HepG2 (cell line): ENCODE results near the gene TMEM79. TPM values are rescaled to one million over a fixed set of nuclear protein-coding genes. Genes with fewer than 3 reads are reported as not detected.

ENCODE experiments used
- ATM ChIP-seq: fragments of 450-650 bp; IDR thresholded peaks from 2 replicates; pipeline ENCODE4 v1.7.1; 2017; ENCODE audit warnings: mild to moderate bottlenecking, borderline replicate concordance
- SALL1 ChIP-seq: sonication (generic); formaldehyde crosslinking; IDR thresholded peaks from 2 replicates; pipeline ENCODE4 v1.8.0; 2022; ENCODE audit warnings: mild to moderate bottlenecking, missing genetic modification reagents
- polyA plus RNA-seq, 8 experiments: library from polyadenylated mRNA; depleted of rRNA in 3 of 8; stranded (reverse) in 7 of 8; unstranded in 1 of 8; fragments of >200 nt; fragmentation: Illumina TruSeq in 4 of 8; extraction: Trizol in 4 of 8; gene quantifications; 2 replicates each; pipeline versions ENCODE4 v1.2.1 to v1.2.3, GENCODE V29; 2011 to 2016; ENCODE audit warnings: low read depth in 4 of 8, missing spikeins in 1 of 8, mixed read lengths in 1 of 8; ENCODE audit not compliant: insufficient read depth in 1 of 8
- total RNA-seq, 5 experiments: library from RNA; depleted of rRNA; stranded (reverse); fragments of >200 nt; fragmentation: Illumina TruSeq; extraction: Trizol; gene quantifications; 2 replicates each; pipeline ENCODE4 v1.2.3, GENCODE V29; 2016; ENCODE audit warnings: low read depth in 1 of 5
- TF ChIP-seq, protein P1 (sequence below): sonication (generic); formaldehyde crosslinking; IDR thresholded peaks from 2 replicates; pipeline ENCODE4 v1.4.0; 2020; ENCODE audit warnings: missing genetic modification reagents, mild to moderate bottlenecking, borderline replicate concordance
- TF ChIP-seq, protein P2 (sequence below): IDR thresholded peaks from 2 replicates; pipeline ENCODE4 v1.6.1; 2012; ENCODE audit warnings: inconsistent platforms
- TF ChIP-seq, protein P3 (sequence below): sonication (generic); formaldehyde crosslinking; IDR thresholded peaks from 2 replicates; pipeline ENCODE4 v1.4.0; 2020; ENCODE audit warnings: missing genetic modification reagents
- TF ChIP-seq, protein P4 (sequence below): sonication (generic); formaldehyde crosslinking; IDR thresholded peaks from one replicate; pipeline ENCODE4 v1.5.1; 2020; ENCODE audit warnings: mild to moderate bottlenecking, missing genetic modification reagents; ENCODE audit errors: not compliant biosample characterization
- TF ChIP-seq, protein P5 (sequence below): sonication (generic); formaldehyde crosslinking; IDR thresholded peaks from 2 replicates; pipeline ENCODE4 v1.9.0; 2021; ENCODE audit warnings: missing genetic modification reagents, borderline replicate concordance
- TF ChIP-seq, protein P6 (sequence below): sonication (generic); IDR thresholded peaks from 2 replicates; pipeline ENCODE4 v1.6.1; 2016; ENCODE audit warnings: low read depth, borderline replicate concordance

TMEM79 gene
- total and polyA plus RNA-seq, 2 of the 13 experiments (the other 11 are each of a cell fraction or from before 2014, with no cell fraction given): 1.2 to 1.9 TPM

DNA sequence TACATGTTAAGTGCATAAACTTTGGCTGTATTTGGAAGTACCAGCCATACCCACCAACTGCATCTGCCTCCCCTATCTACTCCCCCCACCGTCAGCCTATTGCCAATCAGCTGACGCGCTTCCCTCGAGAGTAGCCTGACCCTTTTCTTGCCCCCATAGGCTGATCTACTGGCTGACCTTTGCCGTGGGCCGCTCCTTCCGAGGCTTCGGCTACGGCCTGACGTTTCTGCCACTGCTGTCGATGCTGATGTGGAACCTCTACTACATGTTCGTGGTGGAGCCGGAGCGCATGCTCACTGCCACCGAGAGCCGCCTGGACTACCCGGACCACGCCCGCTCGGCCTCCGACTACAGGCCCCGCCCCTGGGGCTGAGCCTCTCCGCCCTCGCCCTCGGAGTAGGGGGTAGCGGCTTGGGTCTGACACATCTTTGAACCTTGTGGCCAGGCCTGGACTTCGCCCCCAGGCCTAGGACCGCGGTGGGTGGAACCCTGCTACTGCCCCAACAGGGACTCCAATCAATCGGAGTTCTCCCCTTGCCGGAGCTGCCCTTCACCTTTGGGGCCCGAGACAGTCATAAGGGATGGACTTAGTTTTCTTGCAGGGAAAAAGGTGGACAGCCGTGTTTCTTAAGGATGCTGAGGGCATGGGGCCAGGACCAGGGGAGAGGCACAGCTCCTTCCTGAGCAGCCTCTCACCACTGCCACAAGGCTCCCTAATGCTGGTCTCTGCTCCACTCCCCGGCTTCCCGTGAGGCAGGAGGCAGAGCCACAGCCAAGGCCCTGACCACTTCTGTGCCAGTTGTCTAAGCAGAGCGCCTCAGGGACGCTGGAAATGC lies 7.3 kb downstream of the TMEM79 start (continued):
- TF ChIP-seq, protein P1, sequence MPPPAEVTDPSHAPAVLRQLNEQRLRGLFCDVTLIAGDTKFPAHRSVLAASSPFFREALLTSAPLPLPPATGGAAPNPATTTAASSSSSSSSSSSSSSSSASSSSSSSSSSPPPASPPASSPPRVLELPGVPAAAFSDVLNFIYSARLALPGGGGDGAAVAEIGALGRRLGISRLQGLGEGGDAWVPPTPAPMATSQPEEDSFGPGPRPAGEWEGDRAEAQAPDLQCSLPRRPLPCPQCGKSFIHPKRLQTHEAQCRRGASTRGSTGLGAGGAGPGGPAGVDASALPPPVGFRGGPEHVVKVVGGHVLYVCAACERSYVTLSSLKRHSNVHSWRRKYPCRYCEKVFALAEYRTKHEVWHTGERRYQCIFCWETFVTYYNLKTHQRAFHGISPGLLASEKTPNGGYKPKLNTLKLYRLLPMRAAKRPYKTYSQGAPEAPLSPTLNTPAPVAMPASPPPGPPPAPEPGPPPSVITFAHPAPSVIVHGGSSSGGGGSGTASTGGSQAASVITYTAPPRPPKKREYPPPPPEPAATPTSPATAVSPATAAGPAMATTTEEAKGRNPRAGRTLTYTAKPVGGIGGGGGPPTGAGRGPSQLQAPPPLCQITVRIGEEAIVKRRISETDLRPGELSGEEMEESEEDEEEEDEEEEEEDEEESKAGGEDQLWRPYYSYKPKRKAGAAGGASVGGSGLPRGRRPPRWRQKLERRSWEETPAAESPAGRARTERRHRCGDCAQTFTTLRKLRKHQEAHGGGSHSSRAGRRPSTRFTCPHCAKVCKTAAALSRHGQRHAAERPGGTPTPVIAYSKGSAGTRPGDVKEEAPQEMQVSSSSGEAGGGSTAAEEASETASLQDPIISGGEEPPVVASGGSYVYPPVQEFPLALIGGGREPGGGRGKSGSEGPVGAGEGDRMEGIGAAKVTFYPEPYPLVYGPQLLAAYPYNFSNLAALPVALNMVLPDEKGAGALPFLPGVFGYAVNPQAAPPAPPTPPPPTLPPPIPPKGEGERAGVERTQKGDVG (CRISPR knock-in tag): peak; percentile 74; the same call in 1 of the 2 replicates
- TF ChIP-seq, protein P2, sequence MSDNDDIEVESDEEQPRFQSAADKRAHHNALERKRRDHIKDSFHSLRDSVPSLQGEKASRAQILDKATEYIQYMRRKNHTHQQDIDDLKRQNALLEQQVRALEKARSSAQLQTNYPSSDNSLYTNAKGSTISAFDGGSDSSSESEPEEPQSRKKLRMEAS: peak; percentile 89
- TF ChIP-seq SALL1 (CRISPR knock-in tag) (peak; percentile 78), ATM (no peak)
- TF ChIP-seq, protein P3, sequence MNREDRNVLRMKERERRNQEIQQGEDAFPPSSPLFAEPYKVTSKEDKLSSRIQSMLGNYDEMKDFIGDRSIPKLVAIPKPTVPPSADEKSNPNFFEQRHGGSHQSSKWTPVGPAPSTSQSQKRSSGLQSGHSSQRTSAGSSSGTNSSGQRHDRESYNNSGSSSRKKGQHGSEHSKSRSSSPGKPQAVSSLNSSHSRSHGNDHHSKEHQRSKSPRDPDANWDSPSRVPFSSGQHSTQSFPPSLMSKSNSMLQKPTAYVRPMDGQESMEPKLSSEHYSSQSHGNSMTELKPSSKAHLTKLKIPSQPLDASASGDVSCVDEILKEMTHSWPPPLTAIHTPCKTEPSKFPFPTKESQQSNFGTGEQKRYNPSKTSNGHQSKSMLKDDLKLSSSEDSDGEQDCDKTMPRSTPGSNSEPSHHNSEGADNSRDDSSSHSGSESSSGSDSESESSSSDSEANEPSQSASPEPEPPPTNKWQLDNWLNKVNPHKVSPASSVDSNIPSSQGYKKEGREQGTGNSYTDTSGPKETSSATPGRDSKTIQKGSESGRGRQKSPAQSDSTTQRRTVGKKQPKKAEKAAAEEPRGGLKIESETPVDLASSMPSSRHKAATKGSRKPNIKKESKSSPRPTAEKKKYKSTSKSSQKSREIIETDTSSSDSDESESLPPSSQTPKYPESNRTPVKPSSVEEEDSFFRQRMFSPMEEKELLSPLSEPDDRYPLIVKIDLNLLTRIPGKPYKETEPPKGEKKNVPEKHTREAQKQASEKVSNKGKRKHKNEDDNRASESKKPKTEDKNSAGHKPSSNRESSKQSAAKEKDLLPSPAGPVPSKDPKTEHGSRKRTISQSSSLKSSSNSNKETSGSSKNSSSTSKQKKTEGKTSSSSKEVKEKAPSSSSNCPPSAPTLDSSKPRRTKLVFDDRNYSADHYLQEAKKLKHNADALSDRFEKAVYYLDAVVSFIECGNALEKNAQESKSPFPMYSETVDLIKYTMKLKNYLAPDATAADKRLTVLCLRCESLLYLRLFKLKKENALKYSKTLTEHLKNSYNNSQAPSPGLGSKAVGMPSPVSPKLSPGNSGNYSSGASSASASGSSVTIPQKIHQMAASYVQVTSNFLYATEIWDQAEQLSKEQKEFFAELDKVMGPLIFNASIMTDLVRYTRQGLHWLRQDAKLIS: no peak
- TF ChIP-seq, protein P4, sequence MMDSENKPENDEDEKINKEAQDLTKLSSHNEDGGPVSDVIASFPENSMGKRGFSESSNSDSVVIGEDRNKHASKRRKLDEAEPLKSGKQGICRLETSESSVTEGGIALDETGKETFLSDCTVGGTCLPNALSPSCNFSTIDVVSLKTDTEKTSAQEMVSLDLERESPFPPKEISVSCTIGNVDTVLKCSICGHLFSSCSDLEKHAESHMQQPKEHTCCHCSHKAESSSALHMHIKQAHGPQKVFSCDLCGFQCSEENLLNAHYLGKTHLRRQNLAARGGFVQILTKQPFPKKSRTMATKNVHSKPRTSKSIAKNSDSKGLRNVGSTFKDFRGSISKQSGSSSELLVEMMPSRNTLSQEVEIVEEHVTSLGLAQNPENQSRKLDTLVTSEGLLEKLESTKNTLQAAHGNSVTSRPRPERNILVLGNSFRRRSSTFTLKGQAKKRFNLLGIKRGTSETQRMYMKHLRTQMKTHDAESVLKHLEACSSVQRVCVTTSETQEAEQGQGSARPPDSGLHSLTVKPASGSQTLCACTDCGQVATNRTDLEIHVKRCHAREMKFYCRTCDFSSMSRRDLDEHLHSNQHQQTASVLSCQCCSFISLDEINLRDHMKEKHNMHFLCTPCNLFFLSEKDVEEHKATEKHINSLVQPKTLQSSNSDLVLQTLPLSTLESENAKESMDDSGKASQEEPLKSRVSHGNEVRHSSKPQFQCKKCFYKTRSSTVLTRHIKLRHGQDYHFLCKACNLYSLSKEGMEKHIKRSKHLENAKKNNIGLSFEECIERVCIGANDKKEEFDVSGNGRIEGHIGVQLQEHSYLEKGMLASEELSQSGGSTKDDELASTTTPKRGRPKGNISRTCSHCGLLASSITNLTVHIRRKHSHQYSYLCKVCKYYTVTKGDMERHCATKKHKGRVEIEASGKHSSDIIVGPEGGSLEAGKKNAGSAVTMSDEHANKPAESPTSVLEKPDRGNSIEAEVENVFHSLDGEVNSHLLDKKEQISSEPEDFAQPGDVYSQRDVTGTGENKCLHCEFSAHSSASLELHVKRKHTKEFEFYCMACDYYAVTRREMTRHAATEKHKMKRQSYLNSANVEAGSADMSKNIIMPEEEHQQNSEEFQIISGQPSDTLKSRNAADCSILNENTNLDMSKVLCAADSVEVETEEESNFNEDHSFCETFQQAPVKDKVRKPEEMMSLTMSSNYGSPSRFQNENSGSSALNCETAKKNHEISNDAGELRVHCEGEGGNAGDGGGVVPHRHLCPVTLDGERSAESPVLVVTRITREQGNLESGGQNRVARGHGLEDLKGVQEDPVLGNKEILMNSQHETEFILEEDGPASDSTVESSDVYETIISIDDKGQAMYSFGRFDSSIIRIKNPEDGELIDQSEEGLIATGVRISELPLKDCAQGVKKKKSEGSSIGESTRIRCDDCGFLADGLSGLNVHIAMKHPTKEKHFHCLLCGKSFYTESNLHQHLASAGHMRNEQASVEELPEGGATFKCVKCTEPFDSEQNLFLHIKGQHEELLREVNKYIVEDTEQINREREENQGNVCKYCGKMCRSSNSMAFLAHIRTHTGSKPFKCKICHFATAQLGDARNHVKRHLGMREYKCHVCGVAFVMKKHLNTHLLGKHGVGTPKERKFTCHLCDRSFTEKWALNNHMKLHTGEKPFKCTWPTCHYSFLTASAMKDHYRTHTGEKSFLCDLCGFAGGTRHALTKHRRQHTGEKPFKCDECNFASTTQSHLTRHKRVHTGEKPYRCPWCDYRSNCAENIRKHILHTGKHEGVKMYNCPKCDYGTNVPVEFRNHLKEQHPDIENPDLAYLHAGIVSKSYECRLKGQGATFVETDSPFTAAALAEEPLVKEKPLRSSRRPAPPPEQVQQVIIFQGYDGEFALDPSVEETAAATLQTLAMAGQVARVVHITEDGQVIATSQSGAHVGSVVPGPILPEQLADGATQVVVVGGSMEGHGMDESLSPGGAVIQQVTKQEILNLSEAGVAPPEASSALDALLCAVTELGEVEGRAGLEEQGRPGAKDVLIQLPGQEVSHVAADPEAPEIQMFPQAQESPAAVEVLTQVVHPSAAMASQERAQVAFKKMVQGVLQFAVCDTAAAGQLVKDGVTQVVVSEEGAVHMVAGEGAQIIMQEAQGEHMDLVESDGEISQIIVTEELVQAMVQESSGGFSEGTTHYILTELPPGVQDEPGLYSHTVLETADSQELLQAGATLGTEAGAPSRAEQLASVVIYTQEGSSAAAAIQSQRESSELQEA (CRISPR knock-in tag): peak; percentile 59
- TF ChIP-seq, protein P5, sequence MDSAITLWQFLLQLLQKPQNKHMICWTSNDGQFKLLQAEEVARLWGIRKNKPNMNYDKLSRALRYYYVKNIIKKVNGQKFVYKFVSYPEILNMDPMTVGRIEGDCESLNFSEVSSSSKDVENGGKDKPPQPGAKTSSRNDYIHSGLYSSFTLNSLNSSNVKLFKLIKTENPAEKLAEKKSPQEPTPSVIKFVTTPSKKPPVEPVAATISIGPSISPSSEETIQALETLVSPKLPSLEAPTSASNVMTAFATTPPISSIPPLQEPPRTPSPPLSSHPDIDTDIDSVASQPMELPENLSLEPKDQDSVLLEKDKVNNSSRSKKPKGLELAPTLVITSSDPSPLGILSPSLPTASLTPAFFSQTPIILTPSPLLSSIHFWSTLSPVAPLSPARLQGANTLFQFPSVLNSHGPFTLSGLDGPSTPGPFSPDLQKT (CRISPR knock-in tag): no peak
- TF ChIP-seq, protein P6, sequence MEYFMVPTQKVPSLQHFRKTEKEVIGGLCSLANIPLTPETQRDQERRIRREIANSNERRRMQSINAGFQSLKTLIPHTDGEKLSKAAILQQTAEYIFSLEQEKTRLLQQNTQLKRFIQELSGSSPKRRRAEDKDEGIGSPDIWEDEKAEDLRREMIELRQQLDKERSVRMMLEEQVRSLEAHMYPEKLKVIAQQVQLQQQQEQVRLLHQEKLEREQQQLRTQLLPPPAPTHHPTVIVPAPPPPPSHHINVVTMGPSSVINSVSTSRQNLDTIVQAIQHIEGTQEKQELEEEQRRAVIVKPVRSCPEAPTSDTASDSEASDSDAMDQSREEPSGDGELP: peak; percentile 87
